Smooth muscle cell (in vitro differentiated cells): ENCODE data around the gene ADH5. TPM values are rescaled to one million over a fixed set of nuclear protein-coding genes. Genes with fewer than 3 reads are reported as not detected.

Experiments used
- DNase-seq: peaks from one replicate; lab custom pipeline; 2025; ENCODE audit not compliant: unreplicated experiment; lab: John Stamatoyannopoulos, UW
- H2AFZ ChIP-seq: fragments of 200-600 bp; sonication (generic); 2 replicates; pipeline ENCODE4 v1.6.0; 2016; ENCODE audit warnings: antibody characterized with exemption, low read depth, mild to moderate bottlenecking
- H3F3A ChIP-seq: fragments of 200-600 bp; sonication (generic); 2 replicates; pipeline ENCODE4 v1.6.0; 2017; ENCODE audit warnings: antibody characterized with exemption, low read depth
- H3K27ac ChIP-seq: fragments of 200-600 bp; sonication (generic); 2 replicates; pipeline ENCODE4 v1.5.1; 2016; ENCODE audit warnings: low read depth, mild to moderate bottlenecking
- H3K27me3 ChIP-seq: fragments of 200-600 bp; sonication (generic); 2 replicates; pipeline ENCODE4 v1.6.1; 2016; ENCODE audit warnings: low read depth, mild to moderate bottlenecking
- H3K36me3 ChIP-seq: fragments of 200-600 bp; sonication (generic); 2 replicates; pipeline ENCODE4 v1.5.1; 2016; ENCODE audit warnings: low read depth
- H3K4me1 ChIP-seq: fragments of 200-600 bp; sonication (generic); 2 replicates; pipeline ENCODE4 v1.5.1; 2016; ENCODE audit warnings: low read depth
- H3K4me2 ChIP-seq: fragments of 200-600 bp; sonication (generic); 2 replicates; pipeline ENCODE4 v1.6.0; 2016; ENCODE audit warnings: mild to moderate bottlenecking
- H3K4me3 ChIP-seq: fragments of 200-600 bp; sonication (generic); 2 replicates; pipeline ENCODE4 v1.5.1; 2016; ENCODE audit warnings: mild to moderate bottlenecking
- H3K79me2 ChIP-seq: fragments of 200-600 bp; sonication (generic); 2 replicates; pipeline ENCODE4 v1.6.0; 2016; ENCODE audit warnings: low read depth, mild to moderate bottlenecking
- H3K9ac ChIP-seq: fragments of 200-600 bp; sonication (generic); 2 replicates; pipeline ENCODE4 v1.6.0; 2016; ENCODE audit warnings: low read depth
- H3K9me3 ChIP-seq: fragments of 200-600 bp; sonication (generic); replicated peaks from 2 replicates; pipeline ENCODE4 v1.5.1; 2016; ENCODE audit warnings: low read depth
- H4K20me1 ChIP-seq: fragments of 200-600 bp; sonication (generic); 2 replicates; pipeline ENCODE4 v1.6.0; 2016; ENCODE audit warnings: low read depth
- WGBS: methylation state at CpG from one replicate; pipeline ENCODE4 v1.1.7; 2016; ENCODE audit warnings: low lambda C conversion rate; 5-methylcytosine and 5-hydroxymethylcytosine counted together
- polyA plus RNA-seq: library from polyadenylated mRNA; unstranded; fragments of >200 nt; fragmentation: Nextera tagmentation; extraction: Ambion mirVana; gene quantifications from 2 replicates; pipeline ENCODE4 v1.2.1, GENCODE V29; 2016
- total RNA-seq: library from RNA; depleted of rRNA; stranded (reverse); fragments of >200 nt; gene quantifications from 2 replicates; pipeline ENCODE4 v1.2.3, GENCODE V29; 2014
- TF ChIP-seq, protein P1 (sequence below): fragments of 200-600 bp; sonication (generic); IDR thresholded peaks from 2 replicates; pipeline ENCODE4 v1.5.1; 2017; ENCODE audit warnings: borderline replicate concordance, mild to moderate bottlenecking, antibody characterized with exemption; ENCODE audit not compliant: insufficient read depth, poor library complexity, severe bottlenecking

The ADH5 gene
- total and polyA plus RNA-seq, 2 experiments from 2014 or later: 132 to 150 TPM

DNA sequence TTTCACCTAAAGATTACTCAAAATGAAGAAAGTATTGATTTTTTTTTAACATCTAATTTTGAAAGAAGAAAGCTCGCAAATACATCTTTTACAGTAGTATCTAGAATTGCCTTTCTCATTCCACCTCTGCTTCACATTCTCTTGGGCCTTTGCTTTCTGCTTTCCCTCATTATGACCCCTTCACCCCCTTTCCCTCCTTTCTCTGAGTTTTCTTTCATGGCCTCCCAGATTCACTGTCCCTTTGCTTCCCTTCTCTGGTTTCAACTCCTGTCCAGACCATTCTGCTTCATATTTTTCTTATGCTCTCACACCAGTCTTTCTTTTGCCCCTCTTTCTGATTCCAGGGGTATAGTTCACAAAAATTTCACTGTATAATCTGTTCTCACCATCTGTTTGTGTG lies 29.0 kb downstream of the ADH5 start:
- H3K4me2 ChIP-seq: peak overlapping the region; percentile 80
- peaks cover 20% of the 10 kb centered on the region for H3F3A ChIP-seq
- H3K4me3 ChIP-seq: peak overlapping the region; percentile 4
- no peak for DNase-seq
- TF ChIP-seq, protein P1, sequence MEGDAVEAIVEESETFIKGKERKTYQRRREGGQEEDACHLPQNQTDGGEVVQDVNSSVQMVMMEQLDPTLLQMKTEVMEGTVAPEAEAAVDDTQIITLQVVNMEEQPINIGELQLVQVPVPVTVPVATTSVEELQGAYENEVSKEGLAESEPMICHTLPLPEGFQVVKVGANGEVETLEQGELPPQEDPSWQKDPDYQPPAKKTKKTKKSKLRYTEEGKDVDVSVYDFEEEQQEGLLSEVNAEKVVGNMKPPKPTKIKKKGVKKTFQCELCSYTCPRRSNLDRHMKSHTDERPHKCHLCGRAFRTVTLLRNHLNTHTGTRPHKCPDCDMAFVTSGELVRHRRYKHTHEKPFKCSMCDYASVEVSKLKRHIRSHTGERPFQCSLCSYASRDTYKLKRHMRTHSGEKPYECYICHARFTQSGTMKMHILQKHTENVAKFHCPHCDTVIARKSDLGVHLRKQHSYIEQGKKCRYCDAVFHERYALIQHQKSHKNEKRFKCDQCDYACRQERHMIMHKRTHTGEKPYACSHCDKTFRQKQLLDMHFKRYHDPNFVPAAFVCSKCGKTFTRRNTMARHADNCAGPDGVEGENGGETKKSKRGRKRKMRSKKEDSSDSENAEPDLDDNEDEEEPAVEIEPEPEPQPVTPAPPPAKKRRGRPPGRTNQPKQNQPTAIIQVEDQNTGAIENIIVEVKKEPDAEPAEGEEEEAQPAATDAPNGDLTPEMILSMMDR: no peak
- H4K20me1 ChIP-seq: no peaks in the 10 kb centered on the region
- peaks cover 16% of the 10 kb centered on the region for H3K4me1 ChIP-seq
- peak overlapping the region; percentile 50 for H3K9ac ChIP-seq
- H3K9me3 ChIP-seq: no peaks in the 10 kb centered on the region
- 93% methylated on average over 1 of the region's 1 CpG for WGBS
- H3K27ac ChIP-seq: peak overlapping the region; percentile 95
- no peaks in the 10 kb centered on the region for H3K27me3 ChIP-seq
- H3K79me2 ChIP-seq: no peaks in the 10 kb centered on the region
- no peaks in the 10 kb centered on the region for H3K36me3 ChIP-seq
- H2AFZ ChIP-seq: peak overlapping the region; percentile 38

- no peaks in the 10 kb centered on the region for H3K9me3 ChIP-seq
- H3K4me3 ChIP-seq: no peak overlapping the region
- 83% methylated on average over 2 of the region's 2 CpGs for WGBS
- no peaks in the 10 kb centered on the region for H3K36me3 ChIP-seq
- H2AFZ ChIP-seq: no peak overlapping the region
- no peak overlapping the region for H3K4me2 ChIP-seq
- no peak for DNase-seq
- H3F3A ChIP-seq: peaks cover 20% of the 10 kb centered on the region
- TF ChIP-seq, protein P1: no peak
- H3K9ac ChIP-seq: no peak overlapping the region
- no peaks in the 10 kb centered on the region for H3K79me2 ChIP-seq
- H3K27ac ChIP-seq: peak overlapping the region; percentile 95
- peaks cover 16% of the 10 kb centered on the region for H3K4me1 ChIP-seq
- H4K20me1 ChIP-seq: no peaks in the 10 kb centered on the region
- H3K27me3 ChIP-seq: no peaks in the 10 kb centered on the region
Measured at GRCh38 chr4:99058228-99058627, 30.4 kb downstream of the ADH5 start.

DNA sequence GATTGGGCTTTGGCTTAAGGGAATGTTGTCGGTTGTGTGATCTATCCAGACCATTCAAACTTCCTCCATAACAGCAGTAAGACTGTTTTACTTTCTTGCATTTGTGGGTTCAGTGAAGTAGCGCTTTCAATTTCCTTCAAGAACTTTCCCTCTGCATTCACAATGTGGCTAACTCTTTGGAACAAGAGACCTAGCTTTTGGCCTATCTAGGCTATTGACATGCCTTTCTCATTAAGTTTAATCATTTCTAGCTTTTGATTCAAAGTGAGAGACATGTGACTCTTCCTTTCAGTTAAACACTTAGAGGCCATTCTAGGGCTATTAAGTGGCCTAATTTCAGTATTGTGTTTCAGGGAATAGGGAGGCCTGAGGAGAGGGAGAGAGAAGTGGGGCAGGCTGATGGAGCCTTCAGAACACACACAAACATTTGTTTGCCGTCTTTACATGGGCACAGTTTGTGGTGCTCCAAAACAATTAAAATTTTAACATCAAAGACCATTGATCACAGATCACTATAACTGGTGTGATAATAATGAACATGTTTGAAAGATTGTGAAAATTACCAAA lies 34.1 kb downstream of the ADH5 start:
- Histone ChIP-seq H3K27me3 (no peaks in the 10 kb centered on the region), H3K4me3 (no peak overlapping the region), H3K9ac (no peak overlapping the region), H3K36me3 (no peaks in the 10 kb centered on the region), H3K4me1 (peaks cover 12% of the 10 kb centered on the region), H4K20me1 (no peaks in the 10 kb centered on the region), H3F3A (peaks cover 11% of the 10 kb centered on the region), H3K9me3 (no peaks in the 10 kb centered on the region), H3K27ac (no peak overlapping the region), H3K79me2 (no peaks in the 10 kb centered on the region), H2AFZ (no peak overlapping the region), H3K4me2 (no peak overlapping the region)
- no peak for DNase-seq
- WGBS: 86% methylated on average over 3 of the region's 3 CpGs
- TF ChIP-seq, protein P1: no peak

DNA sequence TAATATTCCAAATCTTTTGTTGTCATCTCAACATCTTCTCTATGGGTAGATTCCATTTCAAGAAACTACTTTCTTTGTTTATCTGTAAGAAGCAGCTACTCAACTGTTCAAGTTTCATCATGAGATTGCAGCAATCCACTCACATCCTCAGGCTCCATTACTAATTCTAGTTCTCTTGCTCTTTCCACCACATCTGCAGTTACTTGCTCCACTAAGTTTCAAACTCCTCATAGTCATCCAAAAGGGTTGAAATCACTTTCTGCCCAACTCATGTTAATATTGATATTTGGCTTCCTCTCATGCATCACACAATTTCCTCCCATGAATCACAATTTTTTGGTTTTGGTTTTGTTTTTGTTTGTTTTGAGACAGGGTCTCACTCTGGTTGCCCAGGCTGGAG lies 35.7 kb downstream of the ADH5 start:
- Histone ChIP-seq H3F3A (no peaks in the 10 kb centered on the region), H4K20me1 (no peaks in the 10 kb centered on the region), H3K9ac (no peak overlapping the region), H3K27ac (no peak overlapping the region), H3K4me3 (no peak overlapping the region), H3K4me1 (peaks cover 5% of the 10 kb centered on the region), H3K9me3 (no peaks in the 10 kb centered on the region), H3K27me3 (no peaks in the 10 kb centered on the region), H2AFZ (no peak overlapping the region), H3K79me2 (no peaks in the 10 kb centered on the region), H3K36me3 (no peaks in the 10 kb centered on the region), H3K4me2 (no peak overlapping the region)
- TF ChIP-seq, protein P1: no peak
- no peak for DNase-seq
